Breast epithelium (tissue), 3 donors: ENCODE results near the gene HSPA1A.

Experiments used
- POLR2A ChIP-seq: fragments of 450-650 bp; IDR thresholded peaks from one replicate; pipeline ENCODE4 v1.6.1; 2016; ENCODE audit warnings: antibody characterized with exemption, mild to moderate bottlenecking, moderate library complexity
- POLR2AphosphoS5 ChIP-seq, 3 donors: sonication (generic); formaldehyde crosslinking; IDR thresholded peaks; one replicate each; pipeline ENCODE4 v1.6.1; 2017; ENCODE audit warnings: antibody characterized with exemption in 3 of 3
- TF ChIP-seq, protein P1 (sequence below), 3 donors: fragments of 450-650 bp; IDR thresholded peaks; one replicate each; pipeline ENCODE4 v1.5.1; 2016 to 2017; ENCODE audit warnings: antibody characterized with exemption in 3 of 3, mild to moderate bottlenecking in 3 of 3, moderate library complexity in 3 of 3

DNA sequence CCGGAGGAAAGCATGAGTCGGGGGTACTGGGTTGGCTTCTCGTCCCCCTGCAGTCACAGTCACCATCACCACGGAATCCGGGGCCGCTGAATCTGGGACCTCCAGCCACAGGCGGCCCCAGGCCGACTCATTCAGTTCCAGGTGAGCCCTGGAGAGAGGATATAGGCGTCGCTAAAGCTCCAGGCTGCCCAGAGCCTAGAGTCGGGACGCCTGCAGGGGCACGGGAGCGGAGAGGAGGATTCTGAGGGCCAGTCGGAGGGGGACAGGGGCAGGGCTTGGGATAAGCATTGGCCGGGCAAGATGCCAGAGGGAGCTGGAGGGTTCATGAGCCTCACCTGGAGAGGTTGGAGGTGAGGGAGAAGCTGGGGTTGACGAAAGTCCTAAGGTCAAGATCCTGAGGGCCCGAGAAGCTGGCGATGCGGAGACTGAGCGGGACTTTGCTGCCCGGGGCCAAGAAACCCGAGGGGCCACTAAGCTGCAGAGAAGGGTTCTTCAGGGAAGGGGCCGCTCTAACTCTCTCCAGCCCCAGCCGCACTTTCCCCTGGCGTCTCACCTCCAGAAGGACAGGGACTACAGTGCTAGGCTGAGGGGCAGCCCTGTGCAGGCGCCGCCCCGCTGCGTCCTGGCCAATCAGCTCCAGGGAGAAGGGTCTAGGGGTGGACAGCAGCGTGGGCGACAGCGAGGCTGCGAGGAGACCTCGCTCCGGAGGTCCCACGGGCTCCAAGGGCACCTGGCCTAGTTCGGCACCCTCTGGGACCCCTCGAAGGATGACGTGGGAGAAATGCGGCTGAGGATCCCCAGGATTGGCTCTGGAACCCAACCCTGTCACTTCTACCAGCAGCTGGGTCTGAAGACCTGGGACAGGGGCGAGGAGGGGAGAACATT is 49.2 kb upstream of the HSPA1A start:
- TF ChIP-seq POLR2AphosphoS5 (IDR thresholded peaks at IDR 0.05) (no peak), POLR2A (no peak)
- TF ChIP-seq, protein P1, sequence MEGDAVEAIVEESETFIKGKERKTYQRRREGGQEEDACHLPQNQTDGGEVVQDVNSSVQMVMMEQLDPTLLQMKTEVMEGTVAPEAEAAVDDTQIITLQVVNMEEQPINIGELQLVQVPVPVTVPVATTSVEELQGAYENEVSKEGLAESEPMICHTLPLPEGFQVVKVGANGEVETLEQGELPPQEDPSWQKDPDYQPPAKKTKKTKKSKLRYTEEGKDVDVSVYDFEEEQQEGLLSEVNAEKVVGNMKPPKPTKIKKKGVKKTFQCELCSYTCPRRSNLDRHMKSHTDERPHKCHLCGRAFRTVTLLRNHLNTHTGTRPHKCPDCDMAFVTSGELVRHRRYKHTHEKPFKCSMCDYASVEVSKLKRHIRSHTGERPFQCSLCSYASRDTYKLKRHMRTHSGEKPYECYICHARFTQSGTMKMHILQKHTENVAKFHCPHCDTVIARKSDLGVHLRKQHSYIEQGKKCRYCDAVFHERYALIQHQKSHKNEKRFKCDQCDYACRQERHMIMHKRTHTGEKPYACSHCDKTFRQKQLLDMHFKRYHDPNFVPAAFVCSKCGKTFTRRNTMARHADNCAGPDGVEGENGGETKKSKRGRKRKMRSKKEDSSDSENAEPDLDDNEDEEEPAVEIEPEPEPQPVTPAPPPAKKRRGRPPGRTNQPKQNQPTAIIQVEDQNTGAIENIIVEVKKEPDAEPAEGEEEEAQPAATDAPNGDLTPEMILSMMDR (IDR thresholded peaks at IDR 0.05), result no peak
